ENCODE data around the gene TMEM91. TPM values are rescaled to one million over a fixed set of nuclear protein-coding genes. Genes with fewer than 3 reads are reported as not detected.

Gene TMEM91
- total RNA-seq, 1 experiment from 2014 or later: 5.3 TPM

DNA sequence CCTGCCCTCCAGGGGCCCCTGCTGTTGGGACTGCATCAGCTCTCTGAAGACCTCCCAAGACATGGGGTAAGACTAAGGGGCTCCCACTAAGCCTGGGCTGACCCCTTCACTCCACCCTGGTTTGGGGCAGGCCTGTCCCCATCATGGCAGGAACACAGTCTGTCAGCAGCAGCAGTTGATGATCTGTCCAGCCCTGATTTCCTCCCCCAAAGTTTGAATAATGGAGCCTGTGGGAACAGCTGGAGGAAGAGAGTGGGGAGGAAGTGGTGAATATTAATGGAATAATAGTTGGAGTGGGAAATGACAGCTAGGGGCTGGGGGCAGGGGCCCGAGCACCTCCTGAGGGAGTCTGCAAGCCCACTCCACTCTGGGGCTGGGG is 52.1 kb downstream of the TMEM91 start:
- Mint-ChIP-seq H3K4me1 (peaks cover 21% of the 10 kb centered on the region), H3K9me3 (no peaks in the 10 kb centered on the region), H3K27me3 (ENCODE audit: low read depth) (no peaks in the 10 kb centered on the region; the same call in 1 of the 2 replicates), H3K4me3 (peak overlapping the region; percentile 84), H3K36me3 (peaks cover 15% of the 10 kb centered on the region), H3K27ac (0 out of 2 replicates have a peak overlapping the region, but pooled peaks have one; percentile 15)
- DNase-seq (ENCODE audit: low spot score) (no peak), ATAC-seq (no peak)
- ChIA-PET POLR2A (interaction anchor here (4.2 kb wide), 1 partner anchor 11 kb away, joined by 31 read pairs; the partner anchor contains the start of gene DMAC2), CTCF (interaction anchor here (0.8 to 3.9 kb wide), 12 partner anchors 11 to 169 kb away, joined by 3 to 40 read pairs (median 6); partner anchors contain the start of gene DMAC2)
- TF ChIP-seq, protein P1, sequence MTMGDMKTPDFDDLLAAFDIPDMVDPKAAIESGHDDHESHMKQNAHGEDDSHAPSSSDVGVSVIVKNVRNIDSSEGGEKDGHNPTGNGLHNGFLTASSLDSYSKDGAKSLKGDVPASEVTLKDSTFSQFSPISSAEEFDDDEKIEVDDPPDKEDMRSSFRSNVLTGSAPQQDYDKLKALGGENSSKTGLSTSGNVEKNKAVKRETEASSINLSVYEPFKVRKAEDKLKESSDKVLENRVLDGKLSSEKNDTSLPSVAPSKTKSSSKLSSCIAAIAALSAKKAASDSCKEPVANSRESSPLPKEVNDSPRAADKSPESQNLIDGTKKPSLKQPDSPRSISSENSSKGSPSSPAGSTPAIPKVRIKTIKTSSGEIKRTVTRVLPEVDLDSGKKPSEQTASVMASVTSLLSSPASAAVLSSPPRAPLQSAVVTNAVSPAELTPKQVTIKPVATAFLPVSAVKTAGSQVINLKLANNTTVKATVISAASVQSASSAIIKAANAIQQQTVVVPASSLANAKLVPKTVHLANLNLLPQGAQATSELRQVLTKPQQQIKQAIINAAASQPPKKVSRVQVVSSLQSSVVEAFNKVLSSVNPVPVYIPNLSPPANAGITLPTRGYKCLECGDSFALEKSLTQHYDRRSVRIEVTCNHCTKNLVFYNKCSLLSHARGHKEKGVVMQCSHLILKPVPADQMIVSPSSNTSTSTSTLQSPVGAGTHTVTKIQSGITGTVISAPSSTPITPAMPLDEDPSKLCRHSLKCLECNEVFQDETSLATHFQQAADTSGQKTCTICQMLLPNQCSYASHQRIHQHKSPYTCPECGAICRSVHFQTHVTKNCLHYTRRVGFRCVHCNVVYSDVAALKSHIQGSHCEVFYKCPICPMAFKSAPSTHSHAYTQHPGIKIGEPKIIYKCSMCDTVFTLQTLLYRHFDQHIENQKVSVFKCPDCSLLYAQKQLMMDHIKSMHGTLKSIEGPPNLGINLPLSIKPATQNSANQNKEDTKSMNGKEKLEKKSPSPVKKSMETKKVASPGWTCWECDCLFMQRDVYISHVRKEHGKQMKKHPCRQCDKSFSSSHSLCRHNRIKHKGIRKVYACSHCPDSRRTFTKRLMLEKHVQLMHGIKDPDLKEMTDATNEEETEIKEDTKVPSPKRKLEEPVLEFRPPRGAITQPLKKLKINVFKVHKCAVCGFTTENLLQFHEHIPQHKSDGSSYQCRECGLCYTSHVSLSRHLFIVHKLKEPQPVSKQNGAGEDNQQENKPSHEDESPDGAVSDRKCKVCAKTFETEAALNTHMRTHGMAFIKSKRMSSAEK (CRISPR knock-in tag; IDR thresholded peaks at IDR 0.05; ENCODE audit: borderline replicate concordance): no peak
- TF ChIP-seq ZNF671 (CRISPR knock-in tag; IDR thresholded peaks at IDR 0.05) (no peak), HMGXB4 (CRISPR knock-in tag; IDR thresholded peaks at IDR 0.05) (no peak), E2F4 (CRISPR knock-in tag; IDR thresholded peaks at IDR 0.05; ENCODE audit: borderline replicate concordance, low read depth) (no peak), ZNF219 (CRISPR knock-in tag; IDR thresholded peaks at IDR 0.05; ENCODE audit: borderline replicate concordance) (no peak), IRF2 (CRISPR knock-in tag; IDR thresholded peaks at IDR 0.05; ENCODE audit: borderline replicate concordance, low read depth) (no peak), NFATC4 (CRISPR knock-in tag; IDR thresholded peaks at IDR 0.05) (no peak), SMAD3 (CRISPR knock-in tag; IDR thresholded peaks at IDR 0.05; ENCODE audit: borderline replicate concordance) (no peak), NR1H2 (CRISPR knock-in tag; IDR thresholded peaks at IDR 0.05) (no peak), TCF7 (CRISPR knock-in tag; IDR thresholded peaks at IDR 0.05; ENCODE audit: low read depth) (no peak)
- TF ChIP-seq, protein P2, sequence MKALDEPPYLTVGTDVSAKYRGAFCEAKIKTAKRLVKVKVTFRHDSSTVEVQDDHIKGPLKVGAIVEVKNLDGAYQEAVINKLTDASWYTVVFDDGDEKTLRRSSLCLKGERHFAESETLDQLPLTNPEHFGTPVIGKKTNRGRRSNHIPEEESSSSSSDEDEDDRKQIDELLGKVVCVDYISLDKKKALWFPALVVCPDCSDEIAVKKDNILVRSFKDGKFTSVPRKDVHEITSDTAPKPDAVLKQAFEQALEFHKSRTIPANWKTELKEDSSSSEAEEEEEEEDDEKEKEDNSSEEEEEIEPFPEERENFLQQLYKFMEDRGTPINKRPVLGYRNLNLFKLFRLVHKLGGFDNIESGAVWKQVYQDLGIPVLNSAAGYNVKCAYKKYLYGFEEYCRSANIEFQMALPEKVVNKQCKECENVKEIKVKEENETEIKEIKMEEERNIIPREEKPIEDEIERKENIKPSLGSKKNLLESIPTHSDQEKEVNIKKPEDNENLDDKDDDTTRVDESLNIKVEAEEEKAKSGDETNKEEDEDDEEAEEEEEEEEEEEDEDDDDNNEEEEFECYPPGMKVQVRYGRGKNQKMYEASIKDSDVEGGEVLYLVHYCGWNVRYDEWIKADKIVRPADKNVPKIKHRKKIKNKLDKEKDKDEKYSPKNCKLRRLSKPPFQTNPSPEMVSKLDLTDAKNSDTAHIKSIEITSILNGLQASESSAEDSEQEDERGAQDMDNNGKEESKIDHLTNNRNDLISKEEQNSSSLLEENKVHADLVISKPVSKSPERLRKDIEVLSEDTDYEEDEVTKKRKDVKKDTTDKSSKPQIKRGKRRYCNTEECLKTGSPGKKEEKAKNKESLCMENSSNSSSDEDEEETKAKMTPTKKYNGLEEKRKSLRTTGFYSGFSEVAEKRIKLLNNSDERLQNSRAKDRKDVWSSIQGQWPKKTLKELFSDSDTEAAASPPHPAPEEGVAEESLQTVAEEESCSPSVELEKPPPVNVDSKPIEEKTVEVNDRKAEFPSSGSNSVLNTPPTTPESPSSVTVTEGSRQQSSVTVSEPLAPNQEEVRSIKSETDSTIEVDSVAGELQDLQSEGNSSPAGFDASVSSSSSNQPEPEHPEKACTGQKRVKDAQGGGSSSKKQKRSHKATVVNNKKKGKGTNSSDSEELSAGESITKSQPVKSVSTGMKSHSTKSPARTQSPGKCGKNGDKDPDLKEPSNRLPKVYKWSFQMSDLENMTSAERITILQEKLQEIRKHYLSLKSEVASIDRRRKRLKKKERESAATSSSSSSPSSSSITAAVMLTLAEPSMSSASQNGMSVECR (CRISPR knock-in tag; IDR thresholded peaks at IDR 0.05; ENCODE audit: borderline replicate concordance): no peak
- TF ChIP-seq, protein P3, sequence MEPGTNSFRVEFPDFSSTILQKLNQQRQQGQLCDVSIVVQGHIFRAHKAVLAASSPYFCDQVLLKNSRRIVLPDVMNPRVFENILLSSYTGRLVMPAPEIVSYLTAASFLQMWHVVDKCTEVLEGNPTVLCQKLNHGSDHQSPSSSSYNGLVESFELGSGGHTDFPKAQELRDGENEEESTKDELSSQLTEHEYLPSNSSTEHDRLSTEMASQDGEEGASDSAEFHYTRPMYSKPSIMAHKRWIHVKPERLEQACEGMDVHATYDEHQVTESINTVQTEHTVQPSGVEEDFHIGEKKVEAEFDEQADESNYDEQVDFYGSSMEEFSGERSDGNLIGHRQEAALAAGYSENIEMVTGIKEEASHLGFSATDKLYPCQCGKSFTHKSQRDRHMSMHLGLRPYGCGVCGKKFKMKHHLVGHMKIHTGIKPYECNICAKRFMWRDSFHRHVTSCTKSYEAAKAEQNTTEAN (CRISPR knock-in tag; IDR thresholded peaks at IDR 0.05): no peak

Measured in WTC11 (cell line).